22Rv1 (cell line): ENCODE results near the gene C9orf72.

Experiments used
- H3K27ac ChIP-seq: fragments of 450-650 bp; 2 replicates; pipeline ENCODE4 v1.5.1; 2017
- CTCF ChIP-seq: fragments of 450-650 bp; IDR thresholded peaks from 2 replicates; pipeline ENCODE4 v1.5.1; 2017; ENCODE audit warnings: mild to moderate bottlenecking
- ZFX ChIP-seq: fragments of 450-650 bp; IDR thresholded peaks from 2 replicates; pipeline ENCODE4 v1.6.1; 2017; ENCODE audit warnings: antibody characterized with exemption, borderline replicate concordance

Gene C9orf72

GRCh38 chr9:27564670-27565069, 8.6 kb downstream of the C9orf72 start:
- no peak overlapping the region for H3K27ac ChIP-seq
- no peak for TF ChIP-seq CTCF

DNA sequence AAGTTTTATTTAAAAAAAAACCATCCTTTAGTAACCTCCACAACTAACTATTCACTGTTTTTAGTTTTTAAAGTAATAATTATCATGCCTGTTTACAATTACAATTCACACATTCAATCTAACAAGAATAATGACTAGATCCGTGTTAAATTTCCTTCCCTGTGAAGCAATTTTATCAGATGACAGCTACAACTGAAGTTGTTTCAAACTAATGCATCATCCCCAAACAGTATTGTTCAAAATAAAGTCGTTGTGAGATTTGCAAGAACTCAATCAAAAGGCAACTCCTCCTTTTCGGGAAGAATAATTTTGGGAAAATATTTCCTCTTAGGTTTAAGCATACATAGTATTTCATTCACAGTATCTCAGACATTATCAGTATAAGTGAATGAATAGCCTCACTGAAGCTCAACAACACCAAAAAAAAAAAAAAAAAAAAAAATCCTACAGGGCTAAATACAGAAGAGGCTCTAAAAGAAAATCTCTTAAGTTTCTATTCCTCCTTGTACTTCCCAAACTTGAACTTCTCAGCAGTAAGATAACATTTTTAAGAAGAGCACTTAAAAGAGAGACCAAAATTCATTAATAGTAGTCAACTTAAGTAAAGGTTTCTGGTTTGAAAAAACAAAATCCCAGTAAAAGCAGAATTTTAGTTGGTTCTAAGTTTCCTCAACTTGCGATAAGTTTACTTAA, 9.4 kb downstream of the C9orf72 start:
- TF ChIP-seq CTCF (no peak), ZFX (no peak)
- H3K27ac ChIP-seq = no peak overlapping the region

DNA sequence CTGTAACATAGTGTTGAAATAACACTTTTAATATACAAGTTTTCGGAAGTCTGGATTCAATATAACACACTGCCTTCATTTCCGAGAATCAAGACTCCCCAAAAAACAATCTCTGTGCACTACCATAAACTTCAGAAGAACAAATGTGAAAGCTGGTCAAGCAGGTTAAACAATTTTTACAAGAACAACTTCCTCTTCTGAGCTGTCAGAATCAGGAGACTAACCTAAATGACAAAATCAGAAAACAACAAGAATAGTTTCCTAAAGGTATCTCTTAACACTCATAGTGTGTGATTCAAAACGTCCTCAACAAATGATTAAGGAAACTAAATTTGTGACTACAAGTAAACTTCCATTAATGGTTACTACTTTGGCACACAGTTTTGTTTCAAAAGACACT, 11.6 kb downstream of the C9orf72 start:
- H3K27ac ChIP-seq = no peak overlapping the region
- TF ChIP-seq CTCF (no peak), ZFX (no peak)

GRCh38 chr9:27560457-27560856, 12.8 kb downstream of the C9orf72 start:
- no peak for TF ChIP-seq CTCF
- no peak for TF ChIP-seq ZFX
- no peak overlapping the region for H3K27ac ChIP-seq

DNA sequence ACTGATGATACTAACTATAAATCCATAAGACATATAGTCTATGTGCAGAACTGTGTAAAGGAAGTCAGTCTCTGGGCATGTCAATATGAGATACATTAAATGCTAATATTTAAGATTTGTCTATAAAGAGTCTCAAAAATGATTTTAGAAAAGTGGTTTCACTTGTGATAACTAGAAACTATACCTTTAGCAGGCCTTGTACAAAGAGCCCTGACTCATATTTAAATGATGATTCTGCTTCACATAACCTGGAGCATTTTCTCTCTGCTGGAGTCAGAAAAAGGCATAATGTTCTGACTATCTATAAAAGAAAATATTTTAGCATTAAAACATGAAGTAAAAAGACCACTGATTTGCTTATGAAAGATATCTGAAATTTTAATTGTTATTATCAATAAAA, 15.0 kb downstream of the C9orf72 start:
- H3K27ac ChIP-seq = no peak overlapping the region
- TF ChIP-seq CTCF (no peak), ZFX (no peak)

DNA sequence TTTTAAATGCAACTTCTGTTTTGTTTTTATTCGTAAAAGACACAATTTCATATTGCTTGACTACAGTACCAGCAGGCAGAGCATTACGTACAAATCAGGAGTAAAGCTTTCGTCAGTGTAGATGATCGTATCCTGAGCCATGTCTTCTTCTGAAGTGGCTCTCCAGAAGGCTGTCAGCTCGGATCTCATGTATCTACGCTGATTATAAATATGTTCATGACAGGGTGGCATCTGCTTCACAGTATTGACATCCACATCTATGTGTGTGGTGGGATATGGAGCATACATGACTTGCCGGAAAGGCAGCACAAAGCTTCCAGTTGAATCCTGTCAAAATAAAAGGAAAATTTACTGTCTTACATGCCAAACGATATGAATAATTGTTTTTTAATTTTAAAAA, 16.8 kb downstream of the C9orf72 start:
- TF ChIP-seq ZFX = no peak
- no peak for TF ChIP-seq CTCF
- H3K27ac ChIP-seq = no peak overlapping the region

DNA sequence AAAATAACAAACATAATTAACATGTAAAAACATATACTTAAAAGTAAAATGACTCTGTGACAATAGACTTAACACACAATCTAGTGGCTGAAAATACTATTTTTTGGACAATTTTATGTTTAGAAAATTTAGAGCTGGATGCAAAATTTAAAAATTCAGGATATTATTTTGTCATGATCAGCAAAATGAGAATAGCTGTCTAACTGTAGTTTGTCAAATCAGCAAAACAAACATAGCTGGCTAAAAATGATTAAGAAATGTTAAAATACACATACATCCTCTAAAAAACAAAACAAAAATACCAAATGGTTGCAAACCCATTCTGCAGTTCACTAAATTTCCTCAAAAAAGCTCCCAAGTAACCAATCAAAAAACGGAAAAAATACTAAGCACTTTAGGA, 18.6 kb downstream of the C9orf72 start:
- H3K27ac ChIP-seq = no peak overlapping the region
- TF ChIP-seq ZFX (no peak), CTCF (no peak)
